Naive thymus-derived CD4-positive, alpha-beta T cell (primary cell): ENCODE measurements around the gene C21orf91. TPM values are rescaled to one million over a fixed set of nuclear protein-coding genes. Genes with fewer than 3 reads are reported as not detected.

Source experiments
- ATAC-seq: fragments of 150-1000 bp; cut with Tn5 transposase; 2 replicates; pipeline ENCODE4 v1.10.0; 2021; ENCODE audit warnings: mild to moderate bottlenecking, moderate library complexity
- CTCF ChIA-PET: fragments of 350-600 bp; sonication (Branson Sonifier 250); formaldehyde crosslinking; loops from one replicate; lab custom pipeline; 2021; ENCODE audit warnings: antibody characterized with exemption; lab: Charles Lee
- POLR2A ChIA-PET: fragments of 350-600 bp; sonication (Branson Sonifier 250); formaldehyde crosslinking; loops from one replicate; lab custom pipeline; 2021; ENCODE audit warnings: antibody characterized with exemption, inconsistent platforms; lab: Charles Lee
- DNase-seq, 9 donors: peaks; one replicate each; pipeline versions ENCODE4 v3.0.0 to v3.0.0-alpha.2; 2020 to 2022; ENCODE audit warnings: mixed read lengths in 1 of 9
- H3K27ac ChIP-seq: one replicate; pipeline ENCODE4 v1.7.0; 2013; ENCODE audit warnings: mild to moderate bottlenecking, low read depth, low read length, moderate library complexity
- H3K27me3 ChIP-seq, 2 donors: one replicate each; pipeline ENCODE4 v1.7.0; 2013; ENCODE audit warnings: low read length in 2 of 2, mild to moderate bottlenecking in 2 of 2, moderate library complexity in 2 of 2; ENCODE audit not compliant: control insufficient read depth in 2 of 2, insufficient read depth in 2 of 2
- H3K36me3 ChIP-seq, 3 experiments: 1 replicate in 2 of 3; 2 replicates in 1 of 3; pipeline ENCODE4 v1.7.0; 2013; ENCODE audit warnings: low read length in 3 of 3, mild to moderate bottlenecking in 3 of 3, moderate library complexity in 1 of 3; ENCODE audit not compliant: insufficient read depth in 3 of 3, control insufficient read depth in 2 of 3
- H3K4me1 ChIP-seq, 2 donors: one replicate each; pipeline ENCODE4 v1.7.0; 2013; ENCODE audit warnings: low read length in 2 of 2, mild to moderate bottlenecking in 2 of 2, moderate library complexity in 1 of 2; ENCODE audit not compliant: control insufficient read depth in 2 of 2, insufficient read depth in 2 of 2
- H3K4me3 ChIP-seq: 2 replicates; pipeline ENCODE4 v1.7.0; 2013; ENCODE audit warnings: mild to moderate bottlenecking, low read length
- H3K9me3 ChIP-seq, 3 experiments: 1 replicate in 2 of 3; 2 replicates in 1 of 3; pipeline ENCODE4 v1.7.0; 2013; ENCODE audit warnings: low read length in 3 of 3; ENCODE audit not compliant: control insufficient read depth in 2 of 3
- H3K27ac Mint-ChIP-seq, 9 donors: one replicate each; pipeline ENCODE4 v1.8.0; 2020 to 2022; ENCODE audit warnings: mixed read lengths in 9 of 9, mild to moderate bottlenecking in 8 of 9, moderate library complexity in 5 of 9, inconsistent platforms in 2 of 9
- H3K27me3 Mint-ChIP-seq, 5 donors: one replicate each; pipeline ENCODE4 v1.8.0; 2021 to 2022; ENCODE audit warnings: mixed read lengths in 5 of 5, mild to moderate bottlenecking in 1 of 5
- H3K36me3 Mint-ChIP-seq, 5 donors: one replicate each; pipeline ENCODE4 v1.8.0; 2020 to 2022; ENCODE audit warnings: mixed read lengths in 5 of 5, mild to moderate bottlenecking in 3 of 5, inconsistent platforms in 1 of 5
- H3K4me1 Mint-ChIP-seq, 7 donors: one replicate each; pipeline ENCODE4 v1.8.0; 2020 to 2022; ENCODE audit warnings: mixed read lengths in 7 of 7, mild to moderate bottlenecking in 3 of 7, inconsistent platforms in 1 of 7
- H3K4me3 Mint-ChIP-seq, 10 donors: one replicate each; pipeline ENCODE4 v1.8.0; 2020 to 2022; ENCODE audit warnings: mild to moderate bottlenecking in 10 of 10, mixed read lengths in 10 of 10, moderate library complexity in 6 of 10, inconsistent platforms in 2 of 10
- H3K9me3 Mint-ChIP-seq, 11 donors: one replicate each; pipeline ENCODE4 v1.8.0; 2020 to 2022; ENCODE audit warnings: mixed read lengths in 11 of 11, mild to moderate bottlenecking in 4 of 11, inconsistent platforms in 1 of 11, moderate library complexity in 1 of 11
- intact Hi-C, 2 donors: fragments of 100-400 bp; cut with micrococcal nuclease; formaldehyde crosslinking; loops; one replicate each; pipeline ENCODE4 v1.15.1; 2023
- polyA plus RNA-seq, 2 donors: library from polyadenylated mRNA; unstranded; fragments of 300-500 nt; fragmentation: Illumina TruSeq; gene quantifications; one replicate each; pipeline ENCODE4 v1.2.3, GENCODE V29; 2021
- total RNA-seq, 6 experiments: library from RNA in 5 of 6; stranded (reverse) in 5 of 6; gene quantifications; 1 replicate in 5 of 6; 2 replicates in 1 of 6; pipeline ENCODE4 v1.2.3 and lab custom pipeline; 2021 to 2026

C21orf91 gene
- total and polyA plus RNA-seq, 7 experiments from 2014 or later: 26.0 to 59.8 (median 40.8) TPM

GRCh38 chr21:17780539-17780938, 38.6 kb downstream of the C21orf91 start:
- H3K27ac ChIP-seq: peak overlapping the region; percentile 25
- peak overlapping the region; percentile 42 to 96 (median 90) for H3K27ac Mint-ChIP-seq
- peaks cover 58 to 84% (median 74%) of the 10 kb centered on the region in 7 donors for H3K4me1 Mint-ChIP-seq
- DNase-seq (peak in 5 of 9 donors; percentile 36 to 64 (median 38)), ATAC-seq (peak; percentile 64)
- peak overlapping the region; percentile 0 for H3K4me3 ChIP-seq
- peaks cover 0 to 9% (median 0%) of the 10 kb centered on the region in 11 donors for H3K9me3 Mint-ChIP-seq
- POLR2A ChIA-PET: interaction anchor here (1.2 to 5.8 kb wide), 5 partner anchors 13 to 37 kb away, joined by 3 to 148 read pairs (median 9); partner anchors contain the start of gene C21orf91
- peaks cover 62 to 71% of the 10 kb centered on the region in 2 donors for H3K4me1 ChIP-seq
- no peaks in the 10 kb centered on the region for H3K27me3 Mint-ChIP-seq
- peaks cover 0 to 3% (median 0%) of the 10 kb centered on the region in 3 experiments for H3K9me3 ChIP-seq
- H3K36me3 ChIP-seq: no peaks in the 10 kb centered on the region
- CTCF ChIA-PET: interaction anchor here (0.6 to 1.6 kb wide), 2 partner anchors 38 to 92 kb away, joined by 3 to 7 read pairs; no protein-coding TSS in a partner anchor
- intact Hi-C loops: loop anchor here (1.0 to 5.0 kb wide), 6 partner anchors 11 to 268 kb away; partner anchors contain the start of gene CXADR (in 1 of the 2)
- H3K36me3 Mint-ChIP-seq: peaks cover 0 to 49% (median 8%) of the 10 kb centered on the region in 5 donors
- H3K27me3 ChIP-seq: no peaks in the 10 kb centered on the region
- peak overlapping the region; percentile 26 to 87 (median 66) for H3K4me3 Mint-ChIP-seq

GRCh38 chr21:17779980-17780379, 39.2 kb downstream of the C21orf91 start:
- Mint-ChIP-seq H3K36me3 (peaks cover 0 to 44% (median 3%) of the 10 kb centered on the region in 5 donors), H3K27me3 (no peaks in the 10 kb centered on the region), H3K4me1 (peaks cover 52 to 83% (median 72%) of the 10 kb centered on the region in 7 donors), H3K27ac (peak overlapping the region; percentile 42 to 96 (median 90)), H3K4me3 (peak overlapping the region in 7 of 10 donors; percentile 57 to 87 (median 68)), H3K9me3 (peaks cover 0 to 5% (median 0%) of the 10 kb centered on the region in 11 donors)
- ATAC-seq: no peak
- H3K36me3 ChIP-seq: no peaks in the 10 kb centered on the region
- H3K27ac ChIP-seq: no peak overlapping the region
- no peak for DNase-seq
- POLR2A ChIA-PET: interaction anchor here (5.8 kb wide), 1 partner anchor 37 kb away, joined by 148 read pairs; the partner anchor contains the start of gene C21orf91
- peaks cover 63 to 71% of the 10 kb centered on the region in 2 donors for H3K4me1 ChIP-seq
- peaks cover 0 to 1% (median 0%) of the 10 kb centered on the region in 3 experiments for H3K9me3 ChIP-seq
- no peak overlapping the region for H3K4me3 ChIP-seq
- CTCF ChIA-PET: interaction anchor here (1.0 kb wide), 1 partner anchor 20 kb away, joined by 3 read pairs; no protein-coding TSS in a partner anchor
- intact Hi-C loops: loop anchor here (1.0 to 5.0 kb wide), 6 partner anchors 11 to 268 kb away; partner anchors contain the start of gene CXADR (in 1 of the 2)
- H3K27me3 ChIP-seq: no peaks in the 10 kb centered on the region

- ChIA-PET POLR2A (interaction anchor here (5.8 kb wide), 1 partner anchor 38 kb away, joined by 148 read pairs; the partner anchor contains the start of gene C21orf91), CTCF (interaction anchor here (1.0 kb wide), 1 partner anchor 21 kb away, joined by 3 read pairs; no protein-coding TSS in a partner anchor)
- H3K9me3 Mint-ChIP-seq: peaks cover 0 to 3% (median 0%) of the 10 kb centered on the region in 11 donors
- no peaks in the 10 kb centered on the region for H3K27me3 Mint-ChIP-seq
- no peaks in the 10 kb centered on the region for H3K36me3 ChIP-seq
- H3K4me1 ChIP-seq: peaks cover 61 to 71% of the 10 kb centered on the region in 2 donors
- peaks cover 48 to 81% (median 69%) of the 10 kb centered on the region in 7 donors for H3K4me1 Mint-ChIP-seq
- ATAC-seq: no peak
- no peak for DNase-seq
- peak overlapping the region in 1 of 10 donors; percentile 83 for H3K4me3 Mint-ChIP-seq
- H3K27ac Mint-ChIP-seq: peak overlapping the region in 6 of 9 donors; percentile 83 to 96 (median 90)
- H3K27ac ChIP-seq: no peak overlapping the region
- intact Hi-C loops: no loop called here
- H3K4me3 ChIP-seq: no peak overlapping the region
- peaks cover under 1 to 44% (median under 1%) of the 10 kb centered on the region in 5 donors for H3K36me3 Mint-ChIP-seq
- no peaks in the 10 kb centered on the region for H3K27me3 ChIP-seq
- H3K9me3 ChIP-seq: no peaks in the 10 kb centered on the region
These were observed 39.7 kb downstream of the C21orf91 start for GRCh38 chr21:17779496-17779895.

GRCh38 chr21:17777072-17777765, 41.9 kb downstream of the C21orf91 start:
- H3K4me3 ChIP-seq: no peak overlapping the region
- H3K27ac ChIP-seq: no peak overlapping the region
- POLR2A ChIA-PET: interaction anchor here (1.8 kb wide), 1 partner anchor 42 kb away, joined by 8 read pairs; the partner anchor contains the start of gene C21orf91
- peaks cover 5 to 19% (median 8%) of the 10 kb centered on the region in 11 donors for H3K9me3 Mint-ChIP-seq
- intact Hi-C loops: loop anchor here in 1 of 2 donors (2.0 kb wide), 1 partner anchor 16 kb away; no protein-coding TSS in a partner anchor
- peaks cover 0 to 5% (median 0%) of the 10 kb centered on the region in 5 donors for H3K27me3 Mint-ChIP-seq
- peaks cover 43 to 53% of the 10 kb centered on the region in 2 donors for H3K4me1 ChIP-seq
- CTCF ChIA-PET: no interaction called here
- no peaks in the 10 kb centered on the region for H3K9me3 ChIP-seq
- H3K4me1 Mint-ChIP-seq: peaks cover 30 to 61% (median 47%) of the 10 kb centered on the region in 7 donors
- peak overlapping the region in 2 of 9 donors; percentile 31 to 36 for H3K27ac Mint-ChIP-seq
- DNase-seq: no peak
- H3K27me3 ChIP-seq: no peaks in the 10 kb centered on the region
- no peaks in the 10 kb centered on the region for H3K36me3 ChIP-seq
- ATAC-seq: no peak
- peak overlapping the region in 1 of 10 donors; percentile 34 for H3K4me3 Mint-ChIP-seq
- H3K36me3 Mint-ChIP-seq: peaks cover 5 to 55% (median 6%) of the 10 kb centered on the region in 5 donors

GRCh38 chr21:17775431-17776126, 43.6 kb downstream of the C21orf91 start:
- H3K9me3 Mint-ChIP-seq: peaks cover 5 to 30% (median 11%) of the 10 kb centered on the region in 11 donors
- Histone ChIP-seq H3K27me3 (no peaks in the 10 kb centered on the region), H3K27ac (no peak overlapping the region), H3K4me1 (peaks cover 26 to 36% of the 10 kb centered on the region in 2 donors), H3K4me3 (peak overlapping the region; percentile 48), H3K36me3 (no peaks in the 10 kb centered on the region), H3K9me3 (no peaks in the 10 kb centered on the region)
- ATAC-seq: peak; percentile 79
- H3K36me3 Mint-ChIP-seq: peaks cover 5 to 57% (median 6%) of the 10 kb centered on the region in 5 donors
- peak overlapping the region in 8 of 9 donors; percentile 18 to 77 (median 45) for H3K27ac Mint-ChIP-seq
- intact Hi-C loops: loop anchor here (1.0 to 2.0 kb wide), 3 partner anchors 9 to 44 kb away; partner anchors contain the start of gene C21orf91 (in 1 of the 2)
- peak overlapping the region in 9 of 10 donors; percentile 1 to 73 (median 56) for H3K4me3 Mint-ChIP-seq
- peaks cover 0 to 5% (median 0%) of the 10 kb centered on the region in 5 donors for H3K27me3 Mint-ChIP-seq
- peaks cover 13 to 44% (median 31%) of the 10 kb centered on the region in 7 donors for H3K4me1 Mint-ChIP-seq
- peak in 3 of 9 donors; percentile 23 to 51 (median 33) for DNase-seq
- POLR2A ChIA-PET: interaction anchor here (0.6 to 1.8 kb wide), 8 partner anchors 8 to 47 kb away, joined by 3 to 9 read pairs (median 4); partner anchors contain the start of gene C21orf91
- CTCF ChIA-PET: interaction anchor here (0.9 kb wide), 1 partner anchor 28 kb away, joined by 3 read pairs; no protein-coding TSS in a partner anchor
